Activated gamma-delta T cell (primary cell): ENCODE measurements around the gene CFAP61.
"Not testable (repeated sequence)": the region's sequence is repeated elsewhere in the genome, so short reads cannot be mapped to it uniquely, and the experiment has no call there.

Experiments used
- DNase-seq: peaks from one replicate; lab custom pipeline; 2025; lab: John Stamatoyannopoulos, UW

CFAP61 gene

GRCh38 chr20:20231528-20232298 lies 179.4 kb downstream of the CFAP61 start:
- no peak for DNase-seq

DNA sequence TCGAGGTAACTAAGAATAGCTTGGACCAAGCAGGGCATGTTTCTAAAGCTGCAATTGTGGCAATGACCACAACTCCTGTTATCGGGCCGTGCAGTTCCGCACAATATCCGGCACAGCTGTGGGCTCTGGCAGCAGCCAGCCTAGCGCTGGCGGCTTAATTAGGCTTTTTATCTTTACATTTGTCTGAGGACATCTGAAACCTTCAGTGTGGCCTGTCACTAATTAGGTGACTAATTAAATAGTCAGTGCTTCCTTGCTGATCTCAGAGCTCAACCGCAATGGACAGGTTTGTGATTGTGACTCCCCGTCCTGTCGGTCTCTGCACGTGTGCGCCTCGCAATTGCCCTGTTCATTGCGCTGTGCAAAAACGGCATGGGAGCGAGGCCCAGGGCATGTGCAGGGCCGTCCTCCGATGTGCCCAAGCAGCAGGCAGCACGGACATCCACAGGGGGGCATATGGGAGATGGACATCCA lies 180.7 kb downstream of the CFAP61 start:
- DNase-seq = no peak

DNA sequence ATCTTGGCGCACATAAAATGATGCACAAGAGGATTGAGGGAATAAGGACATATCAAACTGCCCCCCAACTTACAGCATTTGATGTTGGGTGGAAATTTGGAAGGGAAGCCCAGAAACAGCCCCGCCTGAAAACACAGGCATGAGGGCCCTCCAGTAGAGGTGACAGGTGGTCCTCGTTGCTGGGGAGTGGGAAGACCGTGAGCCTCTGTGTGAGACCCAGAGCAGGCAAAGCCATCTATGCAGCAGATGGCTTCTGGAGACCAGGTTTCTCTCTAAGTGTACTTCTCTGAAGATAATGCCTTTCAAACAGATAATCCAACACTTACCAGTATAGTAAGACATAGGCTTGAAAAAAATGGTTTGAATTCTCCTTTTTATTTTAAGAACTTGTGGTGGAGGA lies 183.3 kb downstream of the CFAP61 start:
- DNase-seq = no peak

- no peak for DNase-seq
Measured at GRCh38 chr20:20237093-20237959, 185.0 kb downstream of the CFAP61 start.

DNA sequence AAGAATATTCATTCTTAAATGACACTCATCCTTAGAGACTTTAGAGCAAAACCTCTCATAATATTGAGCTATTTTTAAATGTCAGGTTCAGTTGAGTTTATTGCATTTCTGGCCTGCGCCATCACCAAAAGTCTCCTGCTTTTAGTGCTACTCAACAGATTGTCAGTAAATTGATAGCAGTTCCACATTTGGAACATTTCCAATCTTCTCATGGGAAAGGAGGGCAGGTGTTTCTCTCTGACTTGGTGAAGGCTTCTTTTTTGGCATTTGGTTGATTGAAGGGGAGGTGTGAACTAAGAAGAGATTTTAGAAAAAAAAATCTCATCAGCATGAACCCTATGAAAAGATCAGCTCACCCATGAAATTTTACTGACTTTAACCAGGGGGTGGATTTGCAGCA lies 189.6 kb downstream of the CFAP61 start:
- no peak for DNase-seq

GRCh38 chr20:20244384-20244783 lies 192.1 kb downstream of the CFAP61 start:
- DNase-seq = not testable (repeated sequence)

GRCh38 chr20:20246996-20247633 lies 194.8 kb downstream of the CFAP61 start:
- no peak for DNase-seq

DNA sequence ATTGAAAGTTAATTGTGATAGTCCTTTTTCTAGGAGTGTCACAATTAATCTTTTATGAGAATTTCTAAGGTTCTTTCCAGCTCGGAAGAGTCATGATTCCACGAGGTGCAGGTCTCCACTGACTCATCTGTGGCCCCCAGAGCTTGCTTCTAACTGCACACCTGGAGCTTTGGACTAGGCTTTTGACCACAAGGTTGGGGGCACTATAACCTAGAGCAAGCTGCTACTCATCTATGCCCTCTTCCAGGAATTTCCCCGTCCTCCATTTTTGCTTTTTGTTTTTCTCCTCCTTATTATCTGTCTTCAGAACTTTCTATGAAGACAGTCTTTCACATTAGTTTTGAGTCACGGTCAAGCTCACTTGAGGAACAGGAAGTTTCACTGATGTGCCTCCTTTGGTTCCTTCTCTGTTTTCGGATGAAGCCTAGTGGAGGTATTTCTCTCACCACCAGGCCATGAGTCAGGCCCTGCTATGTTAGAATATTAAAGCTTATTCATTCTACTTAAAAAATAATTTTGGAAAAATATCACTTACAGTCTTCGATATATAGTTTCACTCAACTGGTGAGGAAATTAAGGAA lies 196.4 kb downstream of the CFAP61 start:
- no peak for DNase-seq

- no peak for DNase-seq
Measured at GRCh38 chr20:20251317-20251716, 199.0 kb downstream of the CFAP61 start.

GRCh38 chr20:20251836-20252235 lies 199.5 kb downstream of the CFAP61 start:
- DNase-seq = no peak

DNA sequence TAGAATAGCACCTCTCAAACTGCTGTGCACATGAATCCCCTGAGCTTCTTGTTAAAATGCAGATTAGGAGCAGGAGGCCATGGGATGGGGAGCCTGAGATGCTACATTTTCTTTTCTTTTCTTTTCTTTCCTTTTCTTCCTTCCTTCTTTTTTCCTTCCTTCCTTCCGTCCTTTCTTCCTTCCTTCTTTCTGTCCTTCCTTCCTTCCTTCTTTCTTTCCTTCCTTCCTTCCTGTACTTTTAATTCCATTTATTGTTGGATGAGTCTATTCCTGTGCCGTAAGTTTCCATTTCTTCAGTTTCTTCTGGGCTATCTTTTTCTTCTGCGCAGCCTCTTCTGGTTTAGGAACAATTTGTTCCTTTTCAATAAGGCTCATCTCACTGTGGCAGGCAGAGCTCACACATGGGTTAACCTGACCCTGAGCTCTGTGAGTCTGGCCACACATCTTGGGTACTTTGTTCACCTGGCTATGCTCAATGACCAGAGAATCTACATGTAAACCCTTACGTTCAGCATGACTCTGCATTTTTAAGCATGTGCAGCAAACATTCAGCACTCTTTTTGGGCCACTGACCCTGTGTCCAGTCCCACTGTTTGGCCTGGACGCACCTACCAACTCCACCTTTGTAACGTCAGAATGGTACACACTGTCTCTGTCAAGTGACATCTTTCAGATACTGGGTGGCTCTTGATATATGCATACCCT lies 200.9 kb downstream of the CFAP61 start:
- DNase-seq = no peak

GRCh38 chr20:20253744-20254330 lies 201.5 kb downstream of the CFAP61 start:
- DNase-seq = no peak

DNA sequence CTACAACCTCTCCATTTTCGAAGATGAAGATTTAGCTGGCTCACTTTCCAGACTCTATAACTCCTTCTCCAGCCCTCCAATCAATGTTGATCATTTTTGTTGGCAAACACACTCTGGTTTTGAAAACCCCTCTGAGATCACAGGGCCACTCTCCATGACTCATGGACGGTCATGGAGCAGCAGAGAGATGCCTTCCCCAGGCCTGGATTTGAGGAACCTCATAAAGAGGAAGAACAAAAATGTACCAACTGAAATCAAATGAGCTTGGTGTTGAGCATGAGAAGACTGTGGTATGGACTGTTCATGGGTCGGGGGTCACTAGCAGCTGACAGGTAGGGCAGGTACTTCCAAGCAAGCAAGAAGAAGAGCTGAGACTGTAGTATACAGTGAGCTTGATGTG lies 202.8 kb downstream of the CFAP61 start:
- DNase-seq = no peak

GRCh38 chr20:20259533-20259932 lies 207.2 kb downstream of the CFAP61 start:
- no peak for DNase-seq

DNA sequence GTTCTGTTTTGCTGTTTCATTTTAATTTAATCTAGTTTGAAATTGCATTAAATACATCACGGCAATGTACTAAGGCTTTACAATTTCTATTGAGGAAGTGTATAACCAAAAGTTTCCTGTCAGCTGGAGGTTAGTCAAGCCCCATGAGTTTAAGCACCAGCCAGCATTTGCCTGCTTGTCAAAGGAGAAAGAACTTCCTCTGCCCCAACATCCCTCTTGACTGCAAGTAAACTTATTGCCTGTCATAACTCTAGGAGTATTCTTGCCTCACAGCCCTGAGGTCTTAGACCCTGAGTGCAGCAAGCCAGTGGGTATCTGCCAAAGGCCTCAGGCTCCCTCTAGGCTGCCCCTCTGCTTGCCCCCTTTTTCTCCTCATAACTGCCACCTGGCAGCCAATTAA lies 208.8 kb downstream of the CFAP61 start:
- no peak for DNase-seq

GRCh38 chr20:20265210-20265609 lies 212.9 kb downstream of the CFAP61 start:
- no peak for DNase-seq

DNA sequence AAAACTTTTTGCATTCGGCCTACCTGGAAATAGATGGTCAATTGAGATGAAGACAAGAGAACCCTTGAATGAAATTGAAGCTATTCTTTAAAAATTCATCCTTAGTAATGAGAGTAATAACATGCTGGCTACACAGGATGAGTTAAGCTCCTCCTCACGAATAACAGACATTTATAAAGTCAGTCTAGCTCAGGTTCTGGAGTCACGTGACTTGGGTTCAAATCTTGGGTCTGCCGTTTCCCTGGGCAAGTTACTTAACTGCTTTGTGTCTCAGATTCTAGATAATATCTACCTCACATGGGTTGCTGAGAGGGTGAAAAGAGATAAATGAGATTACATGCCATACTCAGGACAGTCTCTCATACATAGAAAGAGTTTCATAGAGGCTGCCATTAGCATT lies 214.2 kb downstream of the CFAP61 start:
- DNase-seq = no peak

GRCh38 chr20:20267685-20268370 lies 215.5 kb downstream of the CFAP61 start:
- no peak for DNase-seq

- no peak for DNase-seq
Measured at GRCh38 chr20:20271271-20271670, 218.9 kb downstream of the CFAP61 start.

- no peak for DNase-seq
Measured at GRCh38 chr20:20272686-20273085, 220.4 kb downstream of the CFAP61 start.

GRCh38 chr20:20273286-20273685 lies 221.0 kb downstream of the CFAP61 start:
- DNase-seq = no peak
